Suprapubic skin (tissue), 4 donors: ENCODE data around the gene C1R. TPM values are rescaled to one million over a fixed set of nuclear protein-coding genes. Genes with fewer than 3 reads are reported as not detected.
"Not testable (repeated sequence)": the region's sequence is repeated elsewhere in the genome, so short reads cannot be mapped to it uniquely, and the experiment has no call there.

Experiments used
- DNase-seq, 2 donors: peaks; one replicate each; pipeline ENCODE4 v3.0.0-alpha.2; 2019; ENCODE audit warnings: low spot score in 2 of 2
- H3K27ac ChIP-seq: fragments of 200-600 bp; sonication (generic); one replicate; pipeline ENCODE4 v1.5.1; 2019
- H3K27me3 ChIP-seq: fragments of 200-600 bp; sonication (generic); one replicate; pipeline ENCODE4 v1.5.1; 2019
- H3K36me3 ChIP-seq: fragments of 200-600 bp; sonication (generic); one replicate; pipeline ENCODE4 v1.5.1; 2019
- H3K4me1 ChIP-seq: fragments of 200-600 bp; sonication (generic); one replicate; pipeline ENCODE4 v1.5.1; 2019
- H3K4me3 ChIP-seq: fragments of 200-600 bp; sonication (generic); one replicate; pipeline ENCODE4 v1.5.1; 2019; ENCODE audit warnings: mild to moderate bottlenecking
- H3K9me3 ChIP-seq: fragments of 200-600 bp; sonication (generic); one replicate; pipeline ENCODE4 v1.5.1; 2019
- CTCF ChIP-seq, 2 donors: fragments of 200-600 bp in 1 of 2; fragments of 450-650 bp in 1 of 2; sonication (generic) in 1 of 2; IDR thresholded peaks; one replicate each; pipeline ENCODE4 v1.5.1; 2016 to 2019; ENCODE audit warnings: antibody characterized with exemption in 2 of 2, mild to moderate bottlenecking in 1 of 2, moderate library complexity in 1 of 2
- EP300 ChIP-seq: sonication (generic); formaldehyde crosslinking; IDR thresholded peaks from one replicate; pipeline ENCODE4 v1.6.1; 2017; ENCODE audit warnings: antibody characterized with exemption
- POLR2A ChIP-seq, 2 donors: fragments of 450-650 bp; IDR thresholded peaks; one replicate each; pipeline ENCODE4 v1.6.1; 2017; ENCODE audit warnings: antibody characterized with exemption in 2 of 2, mild to moderate bottlenecking in 2 of 2, moderate library complexity in 2 of 2
- POLR2AphosphoS5 ChIP-seq, 3 donors: sonication (generic); formaldehyde crosslinking; IDR thresholded peaks; one replicate each; pipeline ENCODE4 v1.6.1; 2017; ENCODE audit warnings: antibody characterized with exemption in 3 of 3
- WGBS: methylation state at CpG from one replicate; pipeline ENCODE4 v1.1.5; 2018; 5-methylcytosine and 5-hydroxymethylcytosine counted together
- total RNA-seq, 4 donors: library from RNA; depleted of rRNA; stranded (reverse); fragments of >200 nt; gene quantifications; one replicate each; pipeline ENCODE4 v1.1.0, GENCODE V29; 2016

The C1R gene
- total RNA-seq, 4 donors from 2014 or later: 70.2 to 166 (median 95.4) TPM

GRCh38 chr12:7060353-7060954 is 31.8 kb downstream of the C1R start, which contains the start of gene C1S:
Gene C1S, plus strand, starts transcription at chr12:7060718. Its CDS starts 1,195 bp downstream, at chr12:7061913.
- Histone ChIP-seq H3K27ac (peak within 1 kb of the TSS; percentile 82), H3K27me3 (no peaks in the 10 kb centered on the region), H3K4me1 (peaks cover 16% of the 10 kb centered on the region), H3K36me3 (no peaks in the 10 kb centered on the region), H3K4me3 (peak within 1 kb of the TSS; percentile 42), H3K9me3 (no peaks in the 10 kb centered on the region)
- WGBS: 21% methylated on average over 8 of the region's 10 CpGs
- DNase-seq: peak; percentile 81 to 82
- TF ChIP-seq CTCF (IDR thresholded peaks at IDR 0.05) (peak; percentile 63 to 86), POLR2AphosphoS5 (IDR thresholded peaks at IDR 0.05) (peak; percentile 65 to 97 (median 86)), EP300 (no peak), POLR2A (IDR thresholded peaks at IDR 0.05) (peak in 1 of 2 donors; percentile 39)

DNA sequence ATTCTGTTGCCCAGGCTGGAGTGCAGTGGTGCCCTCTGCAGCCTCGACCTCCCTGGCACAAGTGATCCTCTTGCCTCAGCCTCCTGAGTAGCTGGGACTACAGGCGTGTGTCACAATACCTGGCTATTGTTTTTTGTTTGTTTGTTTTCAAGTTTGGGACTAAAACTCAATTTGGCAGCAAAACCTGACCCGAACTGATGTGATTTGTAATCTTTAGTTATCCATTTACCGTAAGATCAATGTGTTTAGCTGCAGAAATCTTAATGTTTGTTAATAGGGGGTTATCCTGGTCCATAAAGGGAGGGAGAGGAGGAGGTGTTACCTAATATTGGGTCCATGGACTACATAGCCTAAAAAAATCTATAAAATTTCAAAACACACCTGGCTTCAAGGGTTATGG is 32.5 kb downstream of the C1R start:
- WGBS: 90% methylated on average over 4 of the region's 4 CpGs
- Histone ChIP-seq H3K36me3 (no peaks in the 10 kb centered on the region), H3K27ac (peak overlapping the region; percentile 37), H3K27me3 (no peaks in the 10 kb centered on the region), H3K9me3 (no peaks in the 10 kb centered on the region), H3K4me1 (peaks cover 13% of the 10 kb centered on the region), H3K4me3 (no peak overlapping the region)
- no peak for TF ChIP-seq POLR2A (IDR thresholded peaks at IDR 0.05)
- TF ChIP-seq POLR2AphosphoS5 (IDR thresholded peaks at IDR 0.05): no peak
- no peak for TF ChIP-seq CTCF (IDR thresholded peaks at IDR 0.05)
- TF ChIP-seq EP300: no peak
- DNase-seq: no peak

DNA sequence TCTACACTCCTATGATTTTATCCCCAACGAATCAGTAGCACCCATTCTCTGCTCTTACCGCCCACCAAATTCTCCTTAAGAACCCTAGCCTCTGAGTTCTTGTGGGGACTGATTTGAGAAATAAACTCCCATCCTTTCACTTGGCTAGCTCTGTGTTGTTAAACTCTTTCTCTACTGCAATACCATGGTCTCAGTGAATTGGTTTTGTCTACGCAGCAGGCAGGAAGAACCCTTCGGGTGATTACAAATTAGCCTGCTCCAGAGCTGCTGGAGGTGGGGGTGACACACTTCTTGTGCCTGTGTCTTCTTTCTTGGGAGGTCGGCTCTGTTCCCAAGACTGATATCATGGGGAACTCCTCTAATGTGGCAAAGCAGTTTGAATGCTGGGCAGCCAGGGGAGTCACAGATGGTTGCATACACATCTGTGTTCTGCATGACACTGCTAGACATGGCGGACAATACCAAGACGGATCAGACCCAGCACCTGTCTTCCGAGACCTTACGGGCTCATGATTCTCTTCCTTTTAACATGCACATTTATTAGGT is 33.3 kb downstream of the C1R start:
- peaks cover 13% of the 10 kb centered on the region for H3K4me1 ChIP-seq
- H3K4me3 ChIP-seq: no peak overlapping the region
- no peak overlapping the region for H3K27ac ChIP-seq
- no peaks in the 10 kb centered on the region for H3K27me3 ChIP-seq
- no peak for DNase-seq
- no peaks in the 10 kb centered on the region for H3K36me3 ChIP-seq
- TF ChIP-seq POLR2AphosphoS5 (IDR thresholded peaks at IDR 0.05) (no peak), POLR2A (IDR thresholded peaks at IDR 0.05) (no peak), CTCF (IDR thresholded peaks at IDR 0.05) (no peak), EP300 (no peak)
- H3K9me3 ChIP-seq: no peaks in the 10 kb centered on the region
- 89% methylated on average over 9 of the region's 9 CpGs for WGBS

- no peak for DNase-seq
- Histone ChIP-seq H3K36me3 (no peaks in the 10 kb centered on the region), H3K4me3 (no peak overlapping the region), H3K27me3 (no peaks in the 10 kb centered on the region), H3K4me1 (peaks cover 13% of the 10 kb centered on the region), H3K9me3 (no peaks in the 10 kb centered on the region), H3K27ac (no peak overlapping the region)
- WGBS: 90% methylated on average over 3 of the region's 3 CpGs
- no peak for TF ChIP-seq CTCF (IDR thresholded peaks at IDR 0.05)
- no peak for TF ChIP-seq EP300
- TF ChIP-seq POLR2A (IDR thresholded peaks at IDR 0.05): no peak
- TF ChIP-seq POLR2AphosphoS5 (IDR thresholded peaks at IDR 0.05): no peak
These were observed 33.9 kb downstream of the C1R start for GRCh38 chr12:7058163-7058845.

DNA sequence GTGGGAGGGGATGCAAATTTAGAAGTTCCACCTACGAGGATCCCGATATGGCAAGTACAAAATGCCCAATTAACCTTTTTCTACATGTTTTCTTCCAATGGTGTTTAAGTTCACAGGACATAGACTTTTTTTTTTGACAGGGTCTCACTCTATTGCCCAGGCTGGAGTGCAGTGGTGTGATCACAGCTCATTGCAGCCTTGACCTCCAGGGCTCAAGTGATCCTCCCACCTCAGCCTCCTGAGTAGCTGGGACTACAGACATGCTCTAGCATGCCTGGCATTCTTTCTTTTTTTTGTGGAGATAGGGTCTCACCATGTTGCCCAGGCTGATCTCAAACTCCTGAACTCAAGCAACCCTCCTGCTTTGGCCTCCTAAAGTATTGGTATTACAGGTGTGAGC is 36.5 kb downstream of the C1R start:
- H3K27me3 ChIP-seq, H3K9me3 ChIP-seq, DNase-seq, H3K4me3 ChIP-seq, H3K27ac ChIP-seq, H3K36me3 ChIP-seq: not testable (repeated sequence)
- WGBS: 100% methylated on average over 2 of the region's 2 CpGs
- H3K4me1 ChIP-seq: peaks cover 10% of the 10 kb centered on the region
